ENCODE results near the gene LTBR.

DNA sequence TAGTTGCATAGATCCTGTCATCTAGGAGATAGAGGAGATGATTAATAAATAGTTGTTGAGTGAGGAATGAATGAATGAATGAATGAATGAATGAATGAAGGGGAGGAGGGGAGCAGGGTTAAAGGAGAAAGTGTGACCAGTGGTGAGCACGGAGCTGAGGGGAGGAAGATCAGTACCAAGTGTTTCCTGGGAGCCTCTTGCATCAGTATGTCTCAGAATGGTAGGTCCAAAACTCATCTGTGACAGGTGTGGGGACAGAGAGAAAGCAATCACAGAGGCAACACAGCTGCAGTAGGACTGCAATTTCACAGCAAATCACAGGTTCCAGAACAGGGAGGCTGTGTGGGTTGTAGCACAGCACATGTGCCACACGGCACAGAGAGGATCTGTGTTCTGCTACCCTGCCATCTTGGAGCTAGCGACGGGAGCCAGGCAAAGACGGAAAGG lies 27.6 kb upstream of the LTBR start:
- no peak for TF ChIP-seq CTCF (IDR thresholded peaks at IDR 0.05)
- no peak for TF ChIP-seq POLR2A (IDR thresholded peaks at IDR 0.05)

Measured in adrenal gland (tissue), 5 donors.